Measurements from ENCODE around the gene IFFO2. TPM values are rescaled to one million over a fixed set of nuclear protein-coding genes. Genes with fewer than 3 reads are reported as not detected.
A peak's percentile ranks its signal among the peaks of the same experiment; 100 is the strongest.

The IFFO2 gene
- total and polyA plus RNA-seq, 10 of the 15 experiments (the other 5 are each of a cell fraction or from before 2014, with no cell fraction given), result 1.2 to 18.4 (median 6.7) TPM

- H3K27ac ChIP-seq (ENCODE audit: control insufficient read depth, insufficient read depth), result no peak overlapping the region
- ATAC-seq, result peak; percentile 93
- no peaks in the 10 kb centered on the region; the same call in 1 of the 2 replicates for H4K20me1 ChIP-seq (ENCODE audit: control insufficient read depth, insufficient read depth)
- ChIA-PET POLR2A (no interaction called here), SMC1A (ENCODE audit: uncharacterized antibody, unreplicated experiment) (no interaction called here), RAD21 (ENCODE audit: unreplicated experiment) (interaction anchor here (0.5 kb wide), 1 partner anchor 314 kb away, joined by 3 read pairs; no protein-coding TSS in a partner anchor), CTCF (interaction anchor here (0.6 to 3.5 kb wide), 10 partner anchors 8 to 455 kb away, joined by 3 to 14 read pairs (median 3); partner anchors contain the start of gene ALDH4A1)
- no peak for DNase-seq (ENCODE audit: low read depth, low spot score)
- in situ Hi-C loops (cut with MboI), result no loop called here
- no peaks in the 10 kb centered on the region for H3K4me1 ChIP-seq (ENCODE audit: control insufficient read depth, insufficient read depth, low read length)
- no peaks in the 10 kb centered on the region for H3K9me3 ChIP-seq (replicated peaks; ENCODE audit: control insufficient read depth, insufficient read depth, low read length)
- H3K4me2 ChIP-seq (ENCODE audit: control insufficient read depth, insufficient read depth), result no peak overlapping the region
- WGBS (ENCODE audit: insufficient coverage, insufficient replicate concordance, low lambda C conversion rate, missing lambda C conversion rate), result 41% methylated on average over 20 of the region's 20 CpGs
- intact Hi-C loops (cut with micrococcal nuclease; ENCODE audit: unreplicated experiment), result loop anchor here (5.0 kb wide), 1 partner anchor 278 kb away; no protein-coding TSS in a partner anchor
- H2AFZ ChIP-seq (ENCODE audit: control insufficient read depth, low read depth, low read length), result no peak overlapping the region
- no peaks in the 10 kb centered on the region for H3K27me3 ChIP-seq (replicated peaks in 1 of 2; ENCODE audit: control insufficient read depth in 2 of 2, insufficient read depth in 2 of 2, low read length in 1 of 2)
- no peaks in the 10 kb centered on the region for H3K36me3 ChIP-seq (ENCODE audit: control insufficient read depth in 2 of 2, insufficient read depth in 2 of 2, low read length in 1 of 2)
- TF ChIP-seq ELK1 (IDR thresholded peaks at IDR 0.05; ENCODE audit: low read depth, low read length), result no peak
- TF ChIP-seq RAD21 (IDR thresholded peaks at IDR 0.05; ENCODE audit: insufficient read depth, low read depth, low read length), result peak; percentile 48
- no peak for TF ChIP-seq NR2C2 (IDR thresholded peaks at IDR 0.05; ENCODE audit: borderline replicate concordance, control insufficient read depth, insufficient read length, low read depth)
- no peak for TF ChIP-seq CREB1 (IDR thresholded peaks at IDR 0.05; ENCODE audit: low read depth)
- no peak for TF ChIP-seq YY1 (IDR thresholded peaks at IDR 0.05; ENCODE audit: low read depth, low read length)
- no peak for TF ChIP-seq HDGF (IDR thresholded peaks at IDR 0.05)
- no peak for TF ChIP-seq MAX (IDR thresholded peaks at IDR 0.05; ENCODE audit: low read depth, low read length)
- TF ChIP-seq ZNF217 (IDR thresholded peaks at IDR 0.05), result no peak
- TF ChIP-seq CTCF (IDR thresholded peaks at IDR 0.05 in 2 of 3, conservative IDR thresholded peaks at IDR 0.05 in 1 of 3; ENCODE audit: control insufficient read depth in 2 of 3, extremely low read depth in 1 of 3, insufficient read depth in 1 of 3, low read depth in 3 of 3, low read length in 3 of 3), result peak; percentile 51 to 85 (median 77)
- no peak for TF ChIP-seq MTA3 (IDR thresholded peaks at IDR 0.05; ENCODE audit: borderline replicate concordance, low read length)
- no peak for TF ChIP-seq FOS (IDR thresholded peaks at IDR 0.05; ENCODE audit: borderline replicate concordance, extremely low read depth, insufficient read length)
- TF ChIP-seq ZNF274 (IDR thresholded peaks at IDR 0.05; ENCODE audit: insufficient read depth, insufficient read length), result no peak
- no peak for TF ChIP-seq SPI1 (IDR thresholded peaks at IDR 0.05; ENCODE audit: borderline replicate concordance, insufficient read depth, low read depth, low read length)
- peak; percentile 22; the same call in 1 of the 2 replicates for TF ChIP-seq RUNX3 (IDR thresholded peaks at IDR 0.05; ENCODE audit: low read length)
- peak; percentile 28; the same call in 1 of the 2 replicates for TF ChIP-seq SMC3 (IDR thresholded peaks at IDR 0.05; ENCODE audit: borderline replicate concordance, low read length)
- no peak overlapping the region for H3K4me3 ChIP-seq
- FAIRE-seq, result peak; percentile 78
- H3K9ac ChIP-seq (ENCODE audit: control insufficient read depth, insufficient read depth, low read length), result no peak overlapping the region
- no peaks in the 10 kb centered on the region for H3K79me2 ChIP-seq (ENCODE audit: control insufficient read depth, insufficient read depth, low read length)
- BruUV-seq (replicated peaks), result no TSS peak
Measured at GRCh38 chr1:18875107-18875795, 81.2 kb downstream of the IFFO2 start.

Measured in GM12878 (cell line).